GM12864 (cell line): Measurements from ENCODE around the gene ERBB2.

Experiments used
- DNase-seq: peaks from one replicate; pipeline ENCODE4 v3.0.0-alpha.2; 2011; ENCODE audit warnings: low read depth
- H3K4me3 ChIP-seq: 2 replicates; pipeline ENCODE4 v1.5.1; 2011; ENCODE audit warnings: mild to moderate bottlenecking, low read depth, low read length, control low read depth
- CTCF ChIP-seq: IDR thresholded peaks from 2 replicates; pipeline ENCODE4 v1.5.1; 2011; ENCODE audit warnings: low read depth, mild to moderate bottlenecking, moderate library complexity, low read length, control low read depth, inconsistent platforms; ENCODE audit errors: missing control alignments

The ERBB2 gene

GRCh38 chr17:39683295-39683939 is 16.4 kb upstream of the ERBB2 start:
- TF ChIP-seq CTCF = no peak
- H3K4me3 ChIP-seq = no peak overlapping the region
- DNase-seq = no peak

- TF ChIP-seq CTCF = no peak
- no peak overlapping the region for H3K4me3 ChIP-seq
- no peak for DNase-seq
These were observed 15.3 kb upstream of the ERBB2 start for GRCh38 chr17:39684369-39685192.

- no peak for DNase-seq
- TF ChIP-seq CTCF = no peak
- H3K4me3 ChIP-seq = peak overlapping the region; percentile 65; the same call in 1 of the 2 replicates
These were observed 12.7 kb upstream of the ERBB2 start for GRCh38 chr17:39687101-39687545.

GRCh38 chr17:39687546-39688474 is 12.1 kb upstream of the ERBB2 start, which contains the start of gene PGAP3:
Gene PGAP3 (minus strand): TSS chr17:39688057. CDS start chr17:39688014, 43 bp downstream.
- peak within 1 kb of the TSS; percentile 65 for H3K4me3 ChIP-seq
- peak; percentile 85 for DNase-seq
- TF ChIP-seq CTCF = no peak

- peak overlapping the region; percentile 65 for H3K4me3 ChIP-seq
- DNase-seq = no peak
- no peak for TF ChIP-seq CTCF
These were observed 11.4 kb upstream of the ERBB2 start for GRCh38 chr17:39688475-39688835.

- H3K4me3 ChIP-seq = peak overlapping the region; percentile 65; the same call in 1 of the 2 replicates
- no peak for TF ChIP-seq CTCF
- no peak for DNase-seq
These were observed 10.9 kb upstream of the ERBB2 start for GRCh38 chr17:39688945-39689344.
